RPMI7951 (cell line): Measurements from ENCODE around the gene SEMA5A. TPM values are rescaled to one million over a fixed set of nuclear protein-coding genes. Genes with fewer than 3 reads are reported as not detected.

Experiments
- DNase-seq: peaks from one replicate; pipeline ENCODE4 v3.0.0-alpha.2; 2012; ENCODE audit warnings: low read depth
- total RNA-seq: library from RNA; depleted of rRNA; stranded (reverse); fragments of >200 nt; shearing (Covaris generic); gene quantifications from 2 replicates; pipeline ENCODE4 v1.2.3, GENCODE V29; 2014

The SEMA5A gene
- total RNA-seq, 1 experiment from 2014 or later = 14.3 TPM

- DNase-seq = peak; percentile 88
These were observed 485.8 kb downstream of the SEMA5A start for GRCh38 chr5:9059920-9060691.

- no peak for DNase-seq
These were observed 487.2 kb downstream of the SEMA5A start for GRCh38 chr5:9058666-9059065.

- DNase-seq = no peak
These were observed 487.7 kb downstream of the SEMA5A start for GRCh38 chr5:9058161-9058560.

GRCh38 chr5:9057406-9058000 lies 488.4 kb downstream of the SEMA5A start:
- no peak for DNase-seq

- no peak for DNase-seq
These were observed 489.8 kb downstream of the SEMA5A start for GRCh38 chr5:9056046-9056445.

- no peak for DNase-seq
These were observed 490.9 kb downstream of the SEMA5A start for GRCh38 chr5:9054821-9055589.

- no peak for DNase-seq
These were observed 491.6 kb downstream of the SEMA5A start for GRCh38 chr5:9054322-9054721.

GRCh38 chr5:9052421-9052820 lies 493.5 kb downstream of the SEMA5A start:
- DNase-seq = no peak

- DNase-seq = no peak
These were observed 494.1 kb downstream of the SEMA5A start for GRCh38 chr5:9051779-9052178.

- DNase-seq = no peak
These were observed 497.9 kb downstream of the SEMA5A start for GRCh38 chr5:9047932-9048331.

GRCh38 chr5:9046756-9047481 lies 499.0 kb downstream of the SEMA5A start:
- peak; percentile 95 for DNase-seq

GRCh38 chr5:9045946-9046345 lies 499.9 kb downstream of the SEMA5A start:
- no peak for DNase-seq

- DNase-seq = no peak
These were observed 503.6 kb downstream of the SEMA5A start for GRCh38 chr5:9042241-9042640.

GRCh38 chr5:9040475-9040874 lies 505.4 kb downstream of the SEMA5A start:
- no peak for DNase-seq

GRCh38 chr5:9037048-9037447 lies 508.8 kb downstream of the SEMA5A start:
- DNase-seq = no peak

- DNase-seq = no peak
These were observed 510.5 kb downstream of the SEMA5A start for GRCh38 chr5:9035346-9035745.

- DNase-seq = peak; percentile 79
These were observed 511.2 kb downstream of the SEMA5A start for GRCh38 chr5:9034649-9035048.

- no peak for DNase-seq
These were observed 512.4 kb downstream of the SEMA5A start for GRCh38 chr5:9033524-9033923.

GRCh38 chr5:9025942-9026341 lies 519.9 kb downstream of the SEMA5A start:
- peak; percentile 15 for DNase-seq

GRCh38 chr5:9020996-9021395 lies 524.9 kb downstream of the SEMA5A start:
- no peak for DNase-seq

- no peak for DNase-seq
These were observed 530.0 kb downstream of the SEMA5A start for GRCh38 chr5:9015937-9016270.

- DNase-seq = peak; percentile 60
These were observed 530.5 kb downstream of the SEMA5A start for GRCh38 chr5:9015260-9015936.
